B cell (primary cell): ENCODE data around the gene LATS1. TPM values are rescaled to one million over a fixed set of nuclear protein-coding genes. Genes with fewer than 3 reads are reported as not detected.
"Not testable (repeated sequence)": the region's sequence is repeated elsewhere in the genome, so short reads cannot be mapped to it uniquely, and the experiment has no call there.

Experiments used
- ATAC-seq: fragments of 200-7000 bp; cut with Tn5 transposase; one replicate; pipeline ENCODE4 v1.10.0; 2021; ENCODE audit warnings: low read depth, mild to moderate bottlenecking, moderate number of reproducible peaks, moderate library complexity
- CTCF ChIA-PET: fragments of 350-600 bp; sonication (Branson Sonifier 250); formaldehyde crosslinking; loops from one replicate; lab custom pipeline; 2021; ENCODE audit warnings: antibody characterized with exemption, inconsistent platforms; lab: Charles Lee
- POLR2A ChIA-PET: fragments of 350-600 bp; sonication (Branson Sonifier 250); formaldehyde crosslinking; loops from one replicate; lab custom pipeline; 2021; ENCODE audit warnings: antibody characterized with exemption; lab: Charles Lee
- DNase-seq: peaks from one replicate; pipeline ENCODE4 v3.0.0; 2013
- H2AFZ ChIP-seq: 2 replicates; pipeline ENCODE4 v1.6.1; 2012; ENCODE audit warnings: mild to moderate bottlenecking, low read depth, low read length; ENCODE audit not compliant: insufficient read depth, poor library complexity, severe bottlenecking
- H3K27ac ChIP-seq, 2 donors: 1 replicate in 1 of 2; 2 replicates in 1 of 2; pipeline ENCODE4 v1.5.1; 2012 to 2013; ENCODE audit warnings: low read length in 2 of 2, mild to moderate bottlenecking in 2 of 2, moderate library complexity in 1 of 2
- H3K27me3 ChIP-seq, 4 experiments: fragments of 200-600 bp in 1 of 4; sonication (generic) in 1 of 4; replicated peaks in 1 of 4; 1 replicate in 2 of 4; 2 replicates in 2 of 4; pipeline versions ENCODE4 v1.6.1 to v1.7.0; 2013 to 2016; ENCODE audit warnings: low read length in 3 of 4, mild to moderate bottlenecking in 2 of 4, mixed read lengths in 1 of 4, moderate library complexity in 1 of 4; ENCODE audit not compliant: insufficient read depth in 4 of 4, control insufficient read depth in 3 of 4; ENCODE audit errors: control extremely low read depth in 1 of 4
- H3K36me3 ChIP-seq, 2 experiments: replicated peaks in 1 of 2; 1 replicate in 1 of 2; 2 replicates in 1 of 2; pipeline versions ENCODE4 v1.6.1 to v1.7.1; 2013; ENCODE audit warnings: low read length in 1 of 2; ENCODE audit not compliant: insufficient read depth in 2 of 2, control insufficient read depth in 1 of 2; ENCODE audit errors: control extremely low read depth in 1 of 2, extremely low read depth in 1 of 2
- H3K4me1 ChIP-seq, 2 donors: fragments of 200-600 bp in 1 of 2; sonication (generic) in 1 of 2; 1 replicate in 1 of 2; 2 replicates in 1 of 2; pipeline versions ENCODE4 v1.5.1 to v1.6.1; 2013 to 2017; ENCODE audit warnings: low read length in 2 of 2; ENCODE audit not compliant: control insufficient read depth in 2 of 2, insufficient read depth in 2 of 2
- H3K4me2 ChIP-seq: replicated peaks from 2 replicates; pipeline ENCODE3; 2012; ENCODE audit warnings: mild to moderate bottlenecking, low read depth, low read length; ENCODE audit not compliant: poor library complexity, severe bottlenecking
- H3K4me3 ChIP-seq, 5 experiments: fragments of 200-600 bp in 1 of 5; sonication (generic) in 1 of 5; 1 replicate in 3 of 5; 2 replicates in 2 of 5; pipeline versions ENCODE4 v1.5.1 to v1.7.0; 2011 to 2016; ENCODE audit warnings: low read length in 4 of 5, mild to moderate bottlenecking in 4 of 5, low read depth in 2 of 5, control low read depth in 1 of 5, moderate library complexity in 1 of 5; ENCODE audit not compliant: insufficient read depth in 1 of 5; ENCODE audit errors: control extremely low read depth in 1 of 5, extremely low read depth in 1 of 5
- H3K79me2 ChIP-seq: fragments of 200-600 bp; sonication (generic); one replicate; pipeline ENCODE4 v1.6.0; 2016; ENCODE audit warnings: low read length; ENCODE audit not compliant: control insufficient read depth, insufficient read depth
- H3K9ac ChIP-seq: fragments of 200-600 bp; sonication (generic); 2 replicates; pipeline ENCODE4 v1.6.1; 2017; ENCODE audit warnings: mild to moderate bottlenecking, low read length, moderate library complexity
- H3K9me3 ChIP-seq, 3 donors: one replicate each; pipeline versions ENCODE4 v1.6.1 to v1.7.1; 2013; ENCODE audit warnings: low read length in 2 of 3; ENCODE audit not compliant: control insufficient read depth in 2 of 3, insufficient read depth in 1 of 3; ENCODE audit errors: control extremely low read depth in 1 of 3
- H4K20me1 ChIP-seq: 2 replicates; pipeline ENCODE4 v1.6.0; 2012; ENCODE audit warnings: mild to moderate bottlenecking, low read length; ENCODE audit not compliant: insufficient read depth, control insufficient read depth, poor library complexity, severe bottlenecking
- H3K27ac Mint-ChIP-seq: one replicate; pipeline ENCODE4 v1.8.0; 2021; ENCODE audit warnings: mixed read lengths
- H3K27me3 Mint-ChIP-seq: one replicate; pipeline ENCODE4 v1.8.0; 2021; ENCODE audit warnings: mixed read lengths
- H3K4me1 Mint-ChIP-seq: one replicate; pipeline ENCODE4 v1.8.0; 2021; ENCODE audit warnings: mixed read lengths
- H3K4me3 Mint-ChIP-seq: one replicate; pipeline ENCODE4 v1.8.0; 2021; ENCODE audit warnings: mixed read lengths
- H3K9me3 Mint-ChIP-seq: one replicate; pipeline ENCODE4 v1.8.0; 2022; ENCODE audit warnings: mixed read lengths; ENCODE audit not compliant: insufficient read depth
- EZH2 ChIP-seq: IDR thresholded peaks from 2 replicates; pipeline ENCODE4 v1.6.1; 2012; ENCODE audit warnings: borderline replicate concordance, low read depth, mild to moderate bottlenecking, moderate library complexity, low read length; ENCODE audit not compliant: insufficient read depth, poor library complexity, severe bottlenecking
- WGBS: methylation state at CpG from one replicate; pipeline ENCODE4 v1.1.5; 2013; ENCODE audit warnings: missing lambda C conversion rate; ENCODE audit not compliant: insufficient coverage; 5-methylcytosine and 5-hydroxymethylcytosine counted together
- intact Hi-C: fragments of 100-400 bp; cut with micrococcal nuclease; formaldehyde crosslinking; loops from one replicate; pipeline ENCODE4 v1.10.0; 2022
- polyA plus RNA-seq: library from polyadenylated mRNA; depleted of rRNA; stranded (reverse); fragments of >200 nt; gene quantifications from 2 replicates; pipeline ENCODE4 v1.2.3, GENCODE V29; 2012
- total RNA-seq, 2 donors: library from RNA; stranded (reverse); fragments of 120-200 nt in 1 of 2; gene quantifications; 1 replicate in 1 of 2; 2 replicates in 1 of 2; pipeline versions ENCODE4 v1.2.3 to v1.2.4, GENCODE V29; 2013 to 2022
- TF ChIP-seq, protein P1 (sequence below): fragments of 200-600 bp; IDR thresholded peaks from one replicate; pipeline ENCODE4 v1.8.0; 2022; ENCODE audit warnings: antibody characterized with exemption, mild to moderate bottlenecking

LATS1 gene
- total and polyA plus RNA-seq, 2 donors (not counting 1 experiment from before 2014, with no cell fraction given) = 11.6 to 48.0 TPM

DNA sequence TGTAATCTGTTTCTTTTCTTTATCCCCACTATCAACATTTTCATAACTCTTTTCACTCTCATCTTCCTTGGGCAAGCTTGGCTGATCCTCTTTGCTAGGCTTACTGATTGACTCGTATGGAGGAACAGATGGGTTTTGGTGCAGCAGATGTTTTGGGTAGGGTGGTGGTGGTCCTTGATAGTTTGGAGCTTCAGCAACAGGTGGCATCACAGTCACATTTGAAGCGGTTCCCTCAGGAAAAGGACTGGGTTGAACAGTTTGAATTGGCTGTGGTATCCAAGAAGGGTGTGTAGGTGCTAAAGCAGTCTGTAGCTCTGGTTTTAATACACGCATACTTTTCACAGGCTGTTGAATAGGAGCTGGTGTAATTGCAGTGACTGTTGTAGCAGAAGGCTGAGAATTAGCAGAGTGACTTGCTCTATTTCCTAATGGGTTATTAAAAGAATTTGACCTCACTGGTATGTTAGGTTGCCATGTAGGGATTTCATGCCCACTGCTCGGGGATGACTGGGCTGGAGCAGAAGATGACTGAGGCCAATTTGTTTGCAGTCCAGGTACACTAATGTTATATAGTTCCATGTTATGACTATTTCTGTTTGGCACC lies 34.5 kb downstream of the LATS1 start:
- no peak for TF ChIP-seq EZH2
- TF ChIP-seq, protein P1, sequence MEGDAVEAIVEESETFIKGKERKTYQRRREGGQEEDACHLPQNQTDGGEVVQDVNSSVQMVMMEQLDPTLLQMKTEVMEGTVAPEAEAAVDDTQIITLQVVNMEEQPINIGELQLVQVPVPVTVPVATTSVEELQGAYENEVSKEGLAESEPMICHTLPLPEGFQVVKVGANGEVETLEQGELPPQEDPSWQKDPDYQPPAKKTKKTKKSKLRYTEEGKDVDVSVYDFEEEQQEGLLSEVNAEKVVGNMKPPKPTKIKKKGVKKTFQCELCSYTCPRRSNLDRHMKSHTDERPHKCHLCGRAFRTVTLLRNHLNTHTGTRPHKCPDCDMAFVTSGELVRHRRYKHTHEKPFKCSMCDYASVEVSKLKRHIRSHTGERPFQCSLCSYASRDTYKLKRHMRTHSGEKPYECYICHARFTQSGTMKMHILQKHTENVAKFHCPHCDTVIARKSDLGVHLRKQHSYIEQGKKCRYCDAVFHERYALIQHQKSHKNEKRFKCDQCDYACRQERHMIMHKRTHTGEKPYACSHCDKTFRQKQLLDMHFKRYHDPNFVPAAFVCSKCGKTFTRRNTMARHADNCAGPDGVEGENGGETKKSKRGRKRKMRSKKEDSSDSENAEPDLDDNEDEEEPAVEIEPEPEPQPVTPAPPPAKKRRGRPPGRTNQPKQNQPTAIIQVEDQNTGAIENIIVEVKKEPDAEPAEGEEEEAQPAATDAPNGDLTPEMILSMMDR = no peak
- Histone ChIP-seq H3K4me1 (no peaks in the 10 kb centered on the region), H3K9ac (no peak overlapping the region), H3K27me3 (no peaks in the 10 kb centered on the region), H3K36me3 (peaks cover 1 to 20% of the 10 kb centered on the region in 2 experiments), H3K9me3 (no peaks in the 10 kb centered on the region), H2AFZ (no peak overlapping the region), H4K20me1 (peaks cover 22% of the 10 kb centered on the region), H3K79me2 (peaks cover 22% of the 10 kb centered on the region), H3K4me3 (no peak overlapping the region), H3K4me2 (no peak overlapping the region), H3K27ac (no peak overlapping the region)
- DNase-seq = no peak
- Mint-ChIP-seq H3K4me1 (peaks cover 7% of the 10 kb centered on the region), H3K27me3 (no peaks in the 10 kb centered on the region), H3K4me3 (no peak overlapping the region), H3K27ac (no peak overlapping the region), H3K9me3 (no peaks in the 10 kb centered on the region)
- WGBS = 95% methylated on average over 4 of the region's 4 CpGs
- ATAC-seq = no peak
- POLR2A ChIA-PET = no interaction called here
- CTCF ChIA-PET = no interaction called here
- intact Hi-C loops = no loop called here

DNA sequence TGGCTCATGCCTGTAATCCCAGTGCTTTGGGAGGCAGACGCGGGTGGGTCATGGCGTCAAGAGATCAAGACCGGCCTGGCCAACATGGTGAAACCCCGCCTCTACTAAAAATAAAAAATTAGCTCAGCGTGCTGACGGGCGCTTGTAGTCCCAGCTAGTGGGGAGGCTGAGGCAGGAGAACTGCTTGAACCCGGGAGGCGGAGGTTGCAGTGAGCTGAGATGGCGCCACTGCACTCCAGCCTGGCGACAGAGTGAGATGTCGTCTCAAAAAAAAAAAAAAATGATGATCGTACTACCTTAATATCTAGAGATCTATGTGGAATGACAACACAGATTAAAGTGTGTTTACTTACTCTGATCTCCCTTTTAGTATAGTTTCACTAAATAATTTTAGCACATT lies 36.1 kb downstream of the LATS1 start:
- ATAC-seq, H2AFZ ChIP-seq, H3K27ac ChIP-seq, H3K27me3 ChIP-seq, H3K27me3 Mint-ChIP-seq, H3K4me3 Mint-ChIP-seq, H3K9me3 Mint-ChIP-seq, H3K27ac Mint-ChIP-seq, H3K4me1 Mint-ChIP-seq, H3K9ac ChIP-seq, intact Hi-C loops, H3K4me2 ChIP-seq, H3K4me1 ChIP-seq, H3K4me3 ChIP-seq, H3K9me3 ChIP-seq, DNase-seq, CTCF ChIA-PET: not testable (repeated sequence)
- H4K20me1 ChIP-seq = peaks cover 18% of the 10 kb centered on the region
- H3K79me2 ChIP-seq = peaks cover 13% of the 10 kb centered on the region
- POLR2A ChIA-PET = interaction anchor here (0.5 kb wide), 1 partner anchor 39 kb away, joined by 3 read pairs; no protein-coding TSS in a partner anchor
- WGBS = 99% methylated on average over 10 of the region's 14 CpGs
- H3K36me3 ChIP-seq = peaks cover 1 to 20% of the 10 kb centered on the region in 2 experiments
